Thoracic aorta (tissue), 2 donors: Measurements from ENCODE around the gene ARPC3. TPM values are rescaled to one million over a fixed set of nuclear protein-coding genes. Genes with fewer than 3 reads are reported as not detected.

Experiments
- ATAC-seq: fragments of 150-250 bp; one replicate; pipeline ENCODE4 v1.8.0; 2017; ENCODE audit warnings: low read depth; ENCODE audit not compliant: insufficient number of reproducible peaks, low FRiP score
- DNase-seq: peaks from one replicate; pipeline ENCODE4 v3.0.0-alpha.2; 2020; ENCODE audit warnings: low spot score
- H3K27ac ChIP-seq, 2 donors: fragments of 200-600 bp; sonication (generic); 1 replicate in 1 of 2; 2 replicates in 1 of 2; pipeline ENCODE4 v1.5.1; 2016; ENCODE audit warnings: mild to moderate bottlenecking in 2 of 2, moderate library complexity in 2 of 2
- H3K27me3 ChIP-seq: fragments of 200-600 bp; sonication (generic); replicated peaks from 2 replicates; pipeline ENCODE4 v1.6.0; 2016; ENCODE audit warnings: mild to moderate bottlenecking; ENCODE audit not compliant: insufficient read depth
- H3K36me3 ChIP-seq: fragments of 200-600 bp; sonication (generic); one replicate; pipeline ENCODE4 v1.5.1; 2016
- H3K4me1 ChIP-seq, 2 donors: fragments of 200-600 bp; sonication (generic); 1 replicate in 1 of 2; 2 replicates in 1 of 2; pipeline versions ENCODE4 v1.5.1 to v1.6.0; 2016; ENCODE audit warnings: low read depth in 2 of 2, mild to moderate bottlenecking in 1 of 2; ENCODE audit not compliant: control insufficient read depth in 1 of 2
- H3K4me3 ChIP-seq: fragments of 200-600 bp; sonication (generic); 2 replicates; pipeline ENCODE4 v1.5.1; 2016; ENCODE audit warnings: mild to moderate bottlenecking
- H3K9me3 ChIP-seq: fragments of 200-600 bp; sonication (generic); 2 replicates; pipeline ENCODE4 v1.5.1; 2016
- CTCF ChIP-seq: fragments of 200-600 bp; sonication (generic); IDR thresholded peaks from one replicate; pipeline ENCODE4 v1.5.1; 2019; ENCODE audit warnings: antibody characterized with exemption
- total RNA-seq, 2 donors: library from RNA; depleted of rRNA; stranded (reverse); fragments of >200 nt; gene quantifications; one replicate each; pipeline versions ENCODE4 v1.1.0 to v1.2.3, GENCODE V29; 2016

The ARPC3 gene
- total RNA-seq = 100 to 1,000 TPM; 152 to 247 TPM

- ATAC-seq (peak; percentile 83), DNase-seq (peak; percentile 79)
- Histone ChIP-seq H3K9me3 (no peaks in the 10 kb centered on the region), H3K27me3 (no peaks in the 10 kb centered on the region), H3K36me3 (peaks cover 11% of the 10 kb centered on the region), H3K27ac (peak within 1 kb of the TSS; percentile 92 to 94), H3K4me1 (peaks cover 15 to 21% of the 10 kb centered on the region in 2 donors), H3K4me3 (peak within 1 kb of the TSS; percentile 97)
- TF ChIP-seq CTCF = peak; percentile 62
Observed at GRCh38 chr12:110449799-110450497, at the start of gene ARPC3. Gene ARPC3, minus strand, starts transcription at chr12:110450337. Its CDS starts 77 bp downstream, at chr12:110450260.

GRCh38 chr12:110498984-110499706 lies 49.0 kb upstream of the ARPC3 start:
- H3K27me3 ChIP-seq = no peaks in the 10 kb centered on the region
- H3K36me3 ChIP-seq = peaks cover 23% of the 10 kb centered on the region
- no peak overlapping the region for H3K4me3 ChIP-seq
- H3K27ac ChIP-seq = no peak overlapping the region
- ATAC-seq (no peak), DNase-seq (no peak)
- peaks cover 23 to 29% of the 10 kb centered on the region in 2 donors for H3K4me1 ChIP-seq
- no peak for TF ChIP-seq CTCF
- no peaks in the 10 kb centered on the region for H3K9me3 ChIP-seq

GRCh38 chr12:110475426-110475825 lies 25.3 kb upstream of the ARPC3 start:
- H3K9me3 ChIP-seq = no peaks in the 10 kb centered on the region
- no peak overlapping the region for H3K4me3 ChIP-seq
- ATAC-seq (no peak), DNase-seq (no peak)
- H3K4me1 ChIP-seq = no peaks in the 10 kb centered on the region
- no peaks in the 10 kb centered on the region for H3K27me3 ChIP-seq
- no peak overlapping the region for H3K27ac ChIP-seq
- H3K36me3 ChIP-seq = peaks cover 5% of the 10 kb centered on the region
- TF ChIP-seq CTCF = no peak

GRCh38 chr12:110468214-110469048 lies 18.3 kb upstream of the ARPC3 start, which contains the start of the genes FAM216A and GPN3:
Gene FAM216A, plus strand, starts transcription at chr12:110468845. Its CDS starts 31 bp downstream, at chr12:110468876.
Gene GPN3, minus strand, starts transcription at chr12:110468257. Its CDS starts 54 bp downstream, at chr12:110468203.
- no peak for TF ChIP-seq CTCF
- Histone ChIP-seq H3K4me3 (peak within 1 kb of the TSS; percentile 86), H3K27ac (peak within 1 kb of the TSS; percentile 87 to 88), H3K27me3 (no peaks in the 10 kb centered on the region), H3K4me1 (peaks cover 8 to 26% of the 10 kb centered on the region in 2 donors), H3K9me3 (no peaks in the 10 kb centered on the region), H3K36me3 (no peaks in the 10 kb centered on the region)
- ATAC-seq (peak; percentile 87), DNase-seq (peak; percentile 89)
